Stimulated activated CD4-positive, alpha-beta T cell treated with anti-CD3 and anti-CD28 coated beads, Interleukin-12 subunit alpha, Interleukin-12 subunit beta, amount 100 ng/mL, for 4 hours (primary cell): ENCODE results near the gene COX8A.

Source experiments
- DNase-seq: peaks from one replicate; pipeline ENCODE4 v3.0.0-alpha.2; 2020

The COX8A gene

GRCh38 chr11:64023712-64024710 lies 49.6 kb downstream of the COX8A start:
- no peak for DNase-seq

- no peak for DNase-seq
Measured at GRCh38 chr11:64025205-64025604, 50.8 kb downstream of the COX8A start.
